Heart right ventricle (tissue), 16 donors: ENCODE results near the gene ZMIZ1. TPM values are rescaled to one million over a fixed set of nuclear protein-coding genes. Genes with fewer than 3 reads are reported as not detected.

Source experiments
- ATAC-seq, 8 donors: fragments of 200-7000 bp; cut with Tn5 transposase; one replicate each; pipeline ENCODE4 v1.9.1; 2020; ENCODE audit warnings: mild to moderate bottlenecking in 8 of 8, moderate library complexity in 8 of 8, moderate number of reproducible peaks in 1 of 8
- DNase-seq, 2 donors: peaks; one replicate each; pipeline ENCODE4 v3.0.0-alpha.2; 2020
- H3K27ac ChIP-seq, 10 donors: fragments of 200-600 bp; sonication (generic) in 2 of 10; one replicate each; pipeline versions ENCODE4 v1.5.0 to v1.8.0; 2020 to 2022; ENCODE audit warnings: mild to moderate bottlenecking in 3 of 10
- H3K27me3 ChIP-seq, 7 donors: fragments of 200-600 bp; one replicate each; pipeline ENCODE4 v1.8.0; 2021 to 2022; ENCODE audit warnings: mild to moderate bottlenecking in 2 of 7
- H3K36me3 ChIP-seq, 9 donors: fragments of 200-600 bp; sonication (generic) in 1 of 9; one replicate each; pipeline versions ENCODE4 v1.5.0 to v1.8.0; 2020 to 2022; ENCODE audit warnings: mild to moderate bottlenecking in 2 of 9
- H3K4me1 ChIP-seq, 9 donors: fragments of 200-600 bp; sonication (generic) in 1 of 9; one replicate each; pipeline versions ENCODE4 v1.5.0 to v1.8.0; 2020 to 2022; ENCODE audit warnings: mild to moderate bottlenecking in 4 of 9
- H3K4me3 ChIP-seq, 10 donors: fragments of 200-600 bp; sonication (generic) in 2 of 10; one replicate each; pipeline versions ENCODE4 v1.5.0 to v1.8.0; 2020 to 2022; ENCODE audit warnings: mild to moderate bottlenecking in 7 of 10, moderate library complexity in 2 of 10
- H3K9me3 ChIP-seq, 11 donors: fragments of 200-600 bp in 10 of 11; sonication (generic) in 2 of 11; one replicate each; pipeline versions ENCODE4 v1.5.0 to v1.8.0; 2013 to 2022; ENCODE audit warnings: mild to moderate bottlenecking in 2 of 11, control low read depth in 1 of 11, moderate library complexity in 1 of 11
- CTCF ChIP-seq, 9 donors: fragments of 200-600 bp; sonication (generic) in 2 of 9; IDR thresholded peaks; one replicate each; pipeline versions ENCODE4 v1.5.0 to v1.8.0; 2021 to 2022; ENCODE audit warnings: antibody characterized with exemption in 9 of 9, mild to moderate bottlenecking in 5 of 9, moderate library complexity in 1 of 9
- WGBS, 2 donors: extraction: QIAGEN DNeasy Blood & Tissue Kit; methylation state at CpG; one replicate each; pipeline ENCODE4 v1.1.7; 2013; ENCODE audit warnings: inconsistent platforms in 1 of 2; 5-methylcytosine and 5-hydroxymethylcytosine counted together
- intact Hi-C, 10 donors: fragments of 100-400 bp; cut with DNase I; formaldehyde crosslinking; loops; one replicate each; pipeline versions ENCODE4 v1.11.1 to v1.14.2; 2022
- polyA plus RNA-seq, 2 donors: library from polyadenylated mRNA; stranded (reverse); fragments of 200-250 nt; gene quantifications; one replicate each; pipeline ENCODE4 v1.2.3, GENCODE V29; 2013
- total RNA-seq, 10 donors: library from RNA; stranded (reverse); fragmentation: NEBNext Ultra II Directional in 3 of 10; extraction: Animal tissue kit (Norgen Biotek cat#: 25700) in 3 of 10; gene quantifications; one replicate each; pipeline versions ENCODE4 v1.2.1 to v1.2.4, GENCODE V29; 2021 to 2023
- donor health status: Arrhythmogenic right ventricular cardiomyopathy.
- donor health status: ischemic (EF 13 %, LVEDD 7.1; RV severe dilation, severe dysfunction).
- donor health status: healthy with polysubstance abuse.
- donor health status: DM: no; HTN: yes; CAD: no.
- donor health status: DM: no; HTN: no; CAD: no.
- donor health status: ischemic (EF 25% LVEDD 6.9; RV normal size, moderate dysfunction).
- donor health status: ischemic (EF 25% LVEDD 5.7; RV mildly dilated, moderate dysfunction).
- donor health status: healthy.
- donor health status: DM: yes; HTN: yes; CAD: no.
- donor health status: Ischemic cardiomyopathy.
- donor health status: ischemic (EF 35%, LVEDD 5.7; RV mildly dilated, moderate dysfunction).
- donor health status: nonischemic (EF 11% LVEDD 7.7; RV severe dilation, severe dysfunction).
- donor health status: DM: yes; HTN: yes; CAD: no.
- donor health status: PGD.
- donor health status: ischemic (EF 29% LVEDD 5.4; RV normal size, mild dysfunction).
- donor health status: nonischemic (EF 23%, LVEDD 6.1; RV moderate dilation, normal function).

The ZMIZ1 gene
- total and polyA plus RNA-seq, 12 donors: 24.2 to 61.5 (median 49.8) TPM

GRCh38 chr10:79105150-79105739 is 36.5 kb downstream of the ZMIZ1 start:
- Histone ChIP-seq H3K27ac (peak overlapping the region in 6 of 10 donors; percentile 34 to 68 (median 48)), H3K27me3 (no peaks in the 10 kb centered on the region), H3K36me3 (peaks cover 0 to 4% (median 0%) of the 10 kb centered on the region in 9 donors), H3K4me3 (no peak overlapping the region), H3K4me1 (peaks cover 57 to 99% (median 96%) of the 10 kb centered on the region in 9 donors), H3K9me3 (no peaks in the 10 kb centered on the region)
- no peak for ATAC-seq
- intact Hi-C loops: no loop called here
- DNase-seq: no peak
- TF ChIP-seq CTCF (IDR thresholded peaks at IDR 0.05): peak in 2 of 9 donors; percentile 7 to 8
- 50 to 57% methylated on average over 11 of the region's 11 CpGs for WGBS, 2 donors

GRCh38 chr10:79105818-79106217 is 37.1 kb downstream of the ZMIZ1 start:
- Histone ChIP-seq H3K4me3 (no peak overlapping the region), H3K36me3 (peaks cover 0 to 9% (median 3%) of the 10 kb centered on the region in 9 donors), H3K9me3 (no peaks in the 10 kb centered on the region), H3K27ac (peak overlapping the region in 7 of 10 donors; percentile 19 to 68 (median 45)), H3K4me1 (peaks cover 54 to 99% (median 96%) of the 10 kb centered on the region in 9 donors), H3K27me3 (no peaks in the 10 kb centered on the region)
- no peak for DNase-seq
- intact Hi-C loops: no loop called here
- TF ChIP-seq CTCF (IDR thresholded peaks at IDR 0.05): no peak
- 57 to 59% methylated on average over 6 of the region's 6 CpGs for WGBS, 2 donors
- ATAC-seq: no peak

- DNase-seq (no peak), ATAC-seq (no peak)
- H3K4me3 ChIP-seq: no peak overlapping the region
- 83 to 85% methylated on average over 10 of the region's 10 CpGs for WGBS, 2 donors
- no peaks in the 10 kb centered on the region for H3K27me3 ChIP-seq
- peaks cover 48 to 99% (median 96%) of the 10 kb centered on the region in 9 donors for H3K4me1 ChIP-seq
- TF ChIP-seq CTCF (IDR thresholded peaks at IDR 0.05): no peak
- peak overlapping the region in 6 of 10 donors; percentile 19 to 68 (median 45) for H3K27ac ChIP-seq
- H3K36me3 ChIP-seq: peaks cover 0 to 16% (median 6%) of the 10 kb centered on the region in 9 donors
- intact Hi-C loops: no loop called here
- H3K9me3 ChIP-seq: no peaks in the 10 kb centered on the region
Observed at GRCh38 chr10:79106256-79107050, 37.7 kb downstream of the ZMIZ1 start.

- Histone ChIP-seq H3K27ac (peak overlapping the region in 5 of 10 donors; percentile 3 to 68 (median 10)), H3K9me3 (no peaks in the 10 kb centered on the region), H3K4me1 (peaks cover 37 to 99% (median 96%) of the 10 kb centered on the region in 9 donors), H3K27me3 (no peaks in the 10 kb centered on the region), H3K4me3 (no peak overlapping the region), H3K36me3 (peaks cover 0 to 16% (median 6%) of the 10 kb centered on the region in 9 donors)
- DNase-seq: no peak
- intact Hi-C loops: no loop called here
- TF ChIP-seq CTCF (IDR thresholded peaks at IDR 0.05): no peak
- WGBS, 2 donors: 42 to 52% methylated on average over 5 of the region's 5 CpGs
- no peak for ATAC-seq
Observed at GRCh38 chr10:79107736-79108264, 39.0 kb downstream of the ZMIZ1 start.
